Measurements from ENCODE around the gene TMEM212. TPM values are rescaled to one million over a fixed set of nuclear protein-coding genes. Genes with fewer than 3 reads are reported as not detected.

The TMEM212 gene
- total and polyA plus RNA-seq, 4 donors, result 1.5 to 16.5 (median 8.1) TPM

- no peak for ATAC-seq (ENCODE audit: insufficient read depth, low FRiP score)
- H3K9me3 ChIP-seq (ENCODE audit: control insufficient read depth in 4 of 4, insufficient read depth in 3 of 4, low read length in 3 of 4), result no peaks in the 10 kb centered on the region
- no peaks in the 10 kb centered on the region for H3K27me3 ChIP-seq (ENCODE audit: control insufficient read depth in 3 of 3, insufficient read depth in 3 of 3, low read length in 2 of 3)
- peaks cover 2 to 29% (median 9%) of the 10 kb centered on the region in 5 donors for H3K4me1 ChIP-seq (ENCODE audit: control insufficient read depth in 5 of 5, insufficient read depth in 5 of 5, low read length in 5 of 5)
- H3K9ac ChIP-seq (ENCODE audit: insufficient read depth in 1 of 2, low read length in 2 of 2), result no peak overlapping the region
- H3K27ac ChIP-seq (ENCODE audit: low read depth in 1 of 2, low read length in 1 of 2), result no peak overlapping the region
- no peaks in the 10 kb centered on the region for H3K36me3 ChIP-seq (ENCODE audit: control insufficient read depth in 4 of 4, insufficient read depth in 4 of 4, low read length in 4 of 4)
- H3K4me3 ChIP-seq, result no peak overlapping the region
- no peak for TF ChIP-seq CTCF (IDR thresholded peaks at IDR 0.05; ENCODE audit: control extremely low read depth, extremely low read depth)
- WGBS, 2 donors, result 93 to 95% methylated on average over 3 of the region's 3 CpGs
- DNase-seq, result no peak
Observed at GRCh38 chr3:171863920-171864319, 20.8 kb downstream of the TMEM212 start.

GRCh38 chr3:171865191-171865865, 22.2 kb downstream of the TMEM212 start:
- Histone ChIP-seq H3K9ac (ENCODE audit: insufficient read depth in 1 of 2, low read length in 2 of 2) (no peak overlapping the region), H3K4me3 (no peak overlapping the region), H3K27ac (ENCODE audit: low read depth in 1 of 2, low read length in 1 of 2) (no peak overlapping the region), H3K27me3 (ENCODE audit: control insufficient read depth in 3 of 3, insufficient read depth in 3 of 3, low read length in 2 of 3) (no peaks in the 10 kb centered on the region), H3K36me3 (ENCODE audit: control insufficient read depth in 4 of 4, insufficient read depth in 4 of 4, low read length in 4 of 4) (no peaks in the 10 kb centered on the region), H3K9me3 (ENCODE audit: control insufficient read depth in 4 of 4, insufficient read depth in 3 of 4, low read length in 3 of 4) (no peaks in the 10 kb centered on the region), H3K4me1 (ENCODE audit: control insufficient read depth in 5 of 5, insufficient read depth in 5 of 5, low read length in 5 of 5) (peaks cover 2 to 29% (median 9%) of the 10 kb centered on the region in 5 donors)
- 71 to 72% methylated on average over 5 of the region's 5 CpGs for WGBS, 2 donors
- no peak for ATAC-seq (ENCODE audit: insufficient read depth, low FRiP score)
- no peak for DNase-seq
- no peak for TF ChIP-seq CTCF (IDR thresholded peaks at IDR 0.05; ENCODE audit: control extremely low read depth, extremely low read depth)

- no peak overlapping the region for H3K4me3 ChIP-seq
- 57 to 84% methylated on average over 5 of the region's 5 CpGs for WGBS, 2 donors
Observed at GRCh38 chr3:171867981-171868380, 24.8 kb downstream of the TMEM212 start.

More at GRCh38 chr3:171867981-171868380, 24.8 kb downstream of the TMEM212 start:
- DNase-seq (no peak), ATAC-seq (ENCODE audit: insufficient read depth, low FRiP score) (no peak)
- no peak for TF ChIP-seq CTCF (IDR thresholded peaks at IDR 0.05; ENCODE audit: control extremely low read depth, extremely low read depth)
- Histone ChIP-seq H3K36me3 (ENCODE audit: control insufficient read depth in 4 of 4, insufficient read depth in 4 of 4, low read length in 4 of 4) (no peaks in the 10 kb centered on the region), H3K4me1 (ENCODE audit: control insufficient read depth in 5 of 5, insufficient read depth in 5 of 5, low read length in 5 of 5) (peaks cover 0 to 5% (median 2%) of the 10 kb centered on the region in 5 donors), H3K27me3 (ENCODE audit: control insufficient read depth in 3 of 3, insufficient read depth in 3 of 3, low read length in 2 of 3) (no peaks in the 10 kb centered on the region), H3K9ac (ENCODE audit: insufficient read depth in 1 of 2, low read length in 2 of 2) (no peak overlapping the region), H3K27ac (ENCODE audit: low read depth in 1 of 2, low read length in 1 of 2) (no peak overlapping the region), H3K9me3 (ENCODE audit: control insufficient read depth in 4 of 4, insufficient read depth in 3 of 4, low read length in 3 of 4) (no peaks in the 10 kb centered on the region)
